Upper lobe of left lung (tissue), 6 donors: ENCODE data around the gene CFAP206. TPM values are rescaled to one million over a fixed set of nuclear protein-coding genes. Genes with fewer than 3 reads are reported as not detected.

Experiments
- ATAC-seq, 2 donors: fragments of 200-7000 bp; cut with Tn5 transposase; one replicate each; pipeline ENCODE4 v1.9.1; 2022; ENCODE audit warnings: mild to moderate bottlenecking in 2 of 2, moderate library complexity in 2 of 2; ENCODE audit not compliant: low FRiP score in 2 of 2
- DNase-seq, 2 donors: peaks; one replicate each; pipeline ENCODE4 v3.0.0-alpha.2; 2019 to 2020
- H3K27ac ChIP-seq, 4 donors: fragments of 200-600 bp; sonication (generic); one replicate each; pipeline ENCODE4 v1.5.1; 2016 to 2019
- H3K27me3 ChIP-seq, 4 donors: fragments of 200-600 bp; sonication (generic); one replicate each; pipeline ENCODE4 v1.5.1; 2017 to 2019
- H3K36me3 ChIP-seq, 4 donors: fragments of 200-600 bp; sonication (generic); one replicate each; pipeline ENCODE4 v1.5.1; 2016 to 2019
- H3K4me1 ChIP-seq, 4 donors: fragments of 200-600 bp; sonication (generic); one replicate each; pipeline ENCODE4 v1.5.1; 2018 to 2019
- H3K4me3 ChIP-seq, 4 donors: fragments of 200-600 bp; sonication (generic); one replicate each; pipeline ENCODE4 v1.5.1; 2017 to 2019; ENCODE audit warnings: mild to moderate bottlenecking in 2 of 4, moderate library complexity in 1 of 4
- H3K9me3 ChIP-seq, 4 donors: fragments of 200-600 bp; sonication (generic); one replicate each; pipeline ENCODE4 v1.5.1; 2018 to 2019
- CTCF ChIP-seq, 6 experiments: fragments of 450-650 bp in 4 of 6; fragments of 200-600 bp in 2 of 6; sonication (generic) in 2 of 6; IDR thresholded peaks; one replicate each; pipeline ENCODE4 v1.5.1; 2016 to 2019; ENCODE audit warnings: antibody characterized with exemption in 6 of 6
- EP300 ChIP-seq, 4 donors: sonication (generic); formaldehyde crosslinking; IDR thresholded peaks; one replicate each; pipeline ENCODE4 v1.5.1; 2017; ENCODE audit warnings: antibody characterized with exemption in 4 of 4, control low read depth in 2 of 4
- POLR2A ChIP-seq, 4 donors: fragments of 450-650 bp; IDR thresholded peaks; one replicate each; pipeline ENCODE4 v1.5.1; 2016 to 2017; ENCODE audit warnings: antibody characterized with exemption in 4 of 4, mild to moderate bottlenecking in 2 of 4
- POLR2AphosphoS5 ChIP-seq, 2 donors: sonication (generic); formaldehyde crosslinking; IDR thresholded peaks; one replicate each; pipeline ENCODE4 v1.5.1; 2017; ENCODE audit warnings: antibody characterized with exemption in 2 of 2
- WGBS, 2 donors: methylation state at CpG; one replicate each; pipeline ENCODE4 v1.1.5; 2017 to 2018; 5-methylcytosine and 5-hydroxymethylcytosine counted together
- total RNA-seq, 6 donors: library from RNA; depleted of rRNA in 4 of 6; stranded (reverse); fragments of >200 nt in 4 of 6; gene quantifications; one replicate each; pipeline versions ENCODE4 v1.1.0 to v1.2.1, GENCODE V29; 2016 to 2021
- donor health status: DM: no; HTN: no; CAD: no; lungs with moderate emphysema.
- donor health status: DM: no; HTN: yes; CAD: no; lungs with severe emphysema.

The CFAP206 gene
- total RNA-seq, 6 donors from 2014 or later: 0.17 to 14.3 (median 2.4) TPM; not detected in 1

- TF ChIP-seq CTCF (IDR thresholded peaks at IDR 0.05) (no peak), EP300 (IDR thresholded peaks at IDR 0.05) (no peak), POLR2AphosphoS5 (IDR thresholded peaks at IDR 0.05) (no peak), POLR2A (IDR thresholded peaks at IDR 0.05) (no peak)
- Histone ChIP-seq H3K27me3 (no peaks in the 10 kb centered on the region), H3K36me3 (no peaks in the 10 kb centered on the region), H3K4me3 (peak overlapping the region in 3 of 4 donors; percentile 73 to 95 (median 84)), H3K4me1 (peaks cover 0 to 10% (median 3%) of the 10 kb centered on the region in 4 donors), H3K9me3 (no peaks in the 10 kb centered on the region), H3K27ac (peak overlapping the region; percentile 52 to 84 (median 76))
- DNase-seq (no peak), ATAC-seq (no peak)
- WGBS, 2 donors: 38 to 42% methylated on average over 5 of the region's 5 CpGs
Observed at GRCh38 chr6:87408721-87409155, 966 bp downstream of the CFAP206 start.

GRCh38 chr6:87419266-87419665 is 11.5 kb downstream of the CFAP206 start:
- Histone ChIP-seq H3K27me3 (no peaks in the 10 kb centered on the region), H3K36me3 (no peaks in the 10 kb centered on the region), H3K27ac (no peak overlapping the region), H3K4me1 (no peaks in the 10 kb centered on the region), H3K4me3 (no peak overlapping the region), H3K9me3 (no peaks in the 10 kb centered on the region)
- WGBS, 2 donors: 78 to 90% methylated on average over 2 of the region's 2 CpGs
- ATAC-seq (no peak), DNase-seq (no peak)
- TF ChIP-seq POLR2A (IDR thresholded peaks at IDR 0.05) (no peak), POLR2AphosphoS5 (IDR thresholded peaks at IDR 0.05) (no peak), EP300 (IDR thresholded peaks at IDR 0.05) (no peak), CTCF (IDR thresholded peaks at IDR 0.05) (no peak)

GRCh38 chr6:87420360-87420759 is 12.6 kb downstream of the CFAP206 start:
- no peak for ATAC-seq
- Histone ChIP-seq H3K36me3 (no peaks in the 10 kb centered on the region), H3K27ac (no peak overlapping the region), H3K4me1 (no peaks in the 10 kb centered on the region), H3K27me3 (no peaks in the 10 kb centered on the region), H3K9me3 (no peaks in the 10 kb centered on the region), H3K4me3 (no peak overlapping the region)
- no peak for DNase-seq
- TF ChIP-seq POLR2AphosphoS5 (IDR thresholded peaks at IDR 0.05) (no peak), EP300 (IDR thresholded peaks at IDR 0.05) (no peak), POLR2A (IDR thresholded peaks at IDR 0.05) (no peak), CTCF (IDR thresholded peaks at IDR 0.05) (no peak)
- WGBS, 2 donors: 93 to 94% methylated on average over 5 of the region's 5 CpGs

- Histone ChIP-seq H3K27ac (no peak overlapping the region), H3K9me3 (no peaks in the 10 kb centered on the region), H3K4me1 (no peaks in the 10 kb centered on the region), H3K4me3 (no peak overlapping the region), H3K36me3 (no peaks in the 10 kb centered on the region), H3K27me3 (no peaks in the 10 kb centered on the region)
- 57 to 63% methylated on average over 2 of the region's 2 CpGs for WGBS, 2 donors
- no peak for DNase-seq
- TF ChIP-seq POLR2A (IDR thresholded peaks at IDR 0.05): no peak
- TF ChIP-seq POLR2AphosphoS5 (IDR thresholded peaks at IDR 0.05): no peak
- no peak for TF ChIP-seq CTCF (IDR thresholded peaks at IDR 0.05)
- TF ChIP-seq EP300 (IDR thresholded peaks at IDR 0.05): no peak
- no peak for ATAC-seq
Observed at GRCh38 chr6:87421576-87421975, 13.8 kb downstream of the CFAP206 start.

- Histone ChIP-seq H3K9me3 (no peaks in the 10 kb centered on the region), H3K4me3 (no peak overlapping the region), H3K36me3 (no peaks in the 10 kb centered on the region), H3K4me1 (no peaks in the 10 kb centered on the region), H3K27me3 (no peaks in the 10 kb centered on the region), H3K27ac (no peak overlapping the region)
- WGBS, 2 donors: 92 to 97% methylated on average over 4 of the region's 4 CpGs
- DNase-seq (no peak), ATAC-seq (no peak)
- no peak for TF ChIP-seq CTCF (IDR thresholded peaks at IDR 0.05)
- no peak for TF ChIP-seq EP300 (IDR thresholded peaks at IDR 0.05)
- TF ChIP-seq POLR2AphosphoS5 (IDR thresholded peaks at IDR 0.05): no peak
- TF ChIP-seq POLR2A (IDR thresholded peaks at IDR 0.05): no peak
Observed at GRCh38 chr6:87426789-87427188, 19.0 kb downstream of the CFAP206 start.
